GM18499 (cell line): ENCODE data around the gene UGT1A3.

Source experiments
- ATAC-seq: cut with Tn5 transposase; IDR thresholded peaks from one replicate; pipeline ENCODE4 v1.9.1; 2021; ENCODE audit warnings: moderate number of reproducible peaks; ENCODE audit not compliant: insufficient read depth, unreplicated experiment

The UGT1A3 gene

GRCh38 chr2:233754872-233755611, 26.2 kb downstream of the UGT1A3 start:
- no peak for ATAC-seq

- no peak for ATAC-seq
Measured at GRCh38 chr2:233756429-233757081, 27.7 kb downstream of the UGT1A3 start.

GRCh38 chr2:233758141-233758540, 29.3 kb downstream of the UGT1A3 start:
- no peak for ATAC-seq

GRCh38 chr2:233758849-233759248, 30.0 kb downstream of the UGT1A3 start:
- no peak for ATAC-seq

- no peak for ATAC-seq
Measured at GRCh38 chr2:233760043-233760442, 31.2 kb downstream of the UGT1A3 start, which contains the start of gene UGT1A1. UGT1A1 (plus strand) TSS chr2:233760270; CDS start chr2:233760288, 18 bp downstream.

GRCh38 chr2:233761040-233761769, 32.4 kb downstream of the UGT1A3 start:
- ATAC-seq, result no peak

GRCh38 chr2:233764264-233764663, 35.4 kb downstream of the UGT1A3 start:
- ATAC-seq, result no peak

GRCh38 chr2:233764761-233765160, 35.9 kb downstream of the UGT1A3 start:
- no peak for ATAC-seq

GRCh38 chr2:233766416-233766815, 37.6 kb downstream of the UGT1A3 start:
- no peak for ATAC-seq

- ATAC-seq, result no peak
Measured at GRCh38 chr2:233768076-233768475, 39.2 kb downstream of the UGT1A3 start.

- no peak for ATAC-seq
Measured at GRCh38 chr2:233769260-233769659, 40.4 kb downstream of the UGT1A3 start.

- no peak for ATAC-seq
Measured at GRCh38 chr2:233772153-233772552, 43.3 kb downstream of the UGT1A3 start.

- ATAC-seq, result no peak
Measured at GRCh38 chr2:233772583-233772982, 43.7 kb downstream of the UGT1A3 start.

GRCh38 chr2:233773854-233774253, 45.0 kb downstream of the UGT1A3 start:
- no peak for ATAC-seq

- no peak for ATAC-seq
Measured at GRCh38 chr2:233775414-233775813, 46.6 kb downstream of the UGT1A3 start.

GRCh38 chr2:233778030-233778429, 49.2 kb downstream of the UGT1A3 start, which contains the start of gene MROH2A:
MROH2A (plus strand) TSS chr2:233778330; CDS start chr2:233779359, 1,029 bp downstream.
- ATAC-seq, result no peak

GRCh38 chr2:233779722-233780121, 50.9 kb downstream of the UGT1A3 start:
- ATAC-seq, result no peak

- ATAC-seq, result no peak
Measured at GRCh38 chr2:233780771-233781170, 51.9 kb downstream of the UGT1A3 start.

- ATAC-seq, result no peak
Measured at GRCh38 chr2:233789554-233789953, 60.7 kb downstream of the UGT1A3 start.

GRCh38 chr2:233791151-233791882, 62.5 kb downstream of the UGT1A3 start:
- no peak for ATAC-seq
